H1 (cell line): ENCODE measurements around the gene FRK. TPM values are rescaled to one million over a fixed set of nuclear protein-coding genes. Genes with fewer than 3 reads are reported as not detected.
"Not testable (repeated sequence)": the region's sequence is repeated elsewhere in the genome, so short reads cannot be mapped to it uniquely, and the experiment has no call there.

ENCODE experiments used
- CTCF ChIA-PET: fragments of 300-600 bp; sonication (Branson Sonifier 250); formaldehyde crosslinking; loops from one replicate; lab custom pipeline; 2021; ENCODE audit not compliant: partially characterized antibody; lab: Charles Lee
- POLR2A ChIA-PET: fragments of 300-600 bp; sonication (Branson Sonifier 250); formaldehyde crosslinking; loops from one replicate; lab custom pipeline; 2021; ENCODE audit warnings: inconsistent platforms; ENCODE audit not compliant: partially characterized antibody; lab: Charles Lee
- DNase-seq, 2 experiments: peaks; one replicate each; pipeline versions ENCODE4 v3.0.0 to v3.0.0-alpha.2; 2010 to 2022; ENCODE audit warnings: low spot score in 2 of 2, low read depth in 1 of 2, mixed read lengths in 1 of 2
- FAIRE-seq: peaks from 2 replicates; lab custom pipeline; 2011; peaks lifted over from hg19 to GRCh38; lab: Jason Lieb, UNC
- H2AFZ ChIP-seq: 2 replicates; pipeline ENCODE4 v1.8.1; 2012; ENCODE audit warnings: low read length, inconsistent platforms
- H2AK5ac ChIP-seq: 2 replicates; pipeline ENCODE4 v1.6.1; 2013; ENCODE audit warnings: low read depth, low read length
- H2BK120ac ChIP-seq: replicated peaks from 2 replicates; pipeline ENCODE3; 2013; ENCODE audit warnings: low read depth, low read length, inconsistent platforms
- H2BK12ac ChIP-seq: 2 replicates; pipeline ENCODE4 v1.6.1; 2013; ENCODE audit warnings: low read depth, low read length
- H2BK15ac ChIP-seq: 2 replicates; pipeline ENCODE4 v1.6.1; 2013; ENCODE audit warnings: low read length
- H2BK20ac ChIP-seq: 2 replicates; pipeline ENCODE4 v1.6.1; 2013; ENCODE audit warnings: low read length
- H2BK5ac ChIP-seq: 2 replicates; pipeline ENCODE4 v1.6.1; 2013; ENCODE audit warnings: low read depth, low read length
- H3K14ac ChIP-seq: 2 replicates; pipeline ENCODE4 v1.6.1; 2013; ENCODE audit warnings: inconsistent platforms; ENCODE audit not compliant: insufficient read length
- H3K18ac ChIP-seq: 2 replicates; pipeline ENCODE4 v1.6.1; 2013; ENCODE audit warnings: low read length; ENCODE audit errors: extremely low read depth
- H3K23ac ChIP-seq: 2 replicates; pipeline ENCODE4 v1.6.1; 2013; ENCODE audit warnings: inconsistent platforms; ENCODE audit not compliant: insufficient read length
- H3K23me2 ChIP-seq: 2 replicates; pipeline ENCODE4 v1.6.1; 2013; ENCODE audit warnings: low read depth, low read length
- H3K27ac ChIP-seq: 2 replicates; pipeline ENCODE4 v1.6.1; 2011; ENCODE audit warnings: low read depth, low read length, inconsistent platforms
- H3K27me3 ChIP-seq, 4 experiments: replicated peaks in 1 of 4; 1 replicate in 1 of 4; 2 replicates in 3 of 4; pipeline versions ENCODE4 v1.6.1 to v1.8.1; 2011 to 2013; ENCODE audit warnings: low read length in 3 of 4, mild to moderate bottlenecking in 3 of 4, inconsistent platforms in 2 of 4, mixed read lengths in 2 of 4, moderate library complexity in 1 of 4; ENCODE audit not compliant: control insufficient read depth in 3 of 4, insufficient read depth in 3 of 4; ENCODE audit errors: extremely low read depth in 1 of 4
- H3K36me3 ChIP-seq, 4 experiments: 2 replicates each; pipeline versions ENCODE4 v1.6.1 to v1.8.1; 2011 to 2013; ENCODE audit warnings: mild to moderate bottlenecking in 4 of 4, low read length in 3 of 4, moderate library complexity in 2 of 4, control low read depth in 1 of 4, inconsistent platforms in 1 of 4; ENCODE audit not compliant: insufficient read depth in 4 of 4, control insufficient read depth in 2 of 4
- H3K4ac ChIP-seq: replicated peaks from 2 replicates; pipeline ENCODE3; 2013; ENCODE audit warnings: low read length, low read depth, mixed read lengths, inconsistent platforms; ENCODE audit not compliant: insufficient read length
- H3K4me1 ChIP-seq, 4 experiments: replicated peaks in 1 of 4; 1 replicate in 1 of 4; 2 replicates in 3 of 4; pipeline versions ENCODE4 v1.6.1 to v1.8.1; 2011 to 2013; ENCODE audit warnings: low read length in 3 of 4, inconsistent platforms in 2 of 4, mixed read lengths in 1 of 4; ENCODE audit not compliant: insufficient read depth in 4 of 4, control insufficient read depth in 3 of 4
- H3K4me2 ChIP-seq, 2 experiments: 2 replicates each; pipeline versions ENCODE4 v1.6.1 to v1.8.1; 2011 to 2013; ENCODE audit warnings: low read depth in 2 of 2, low read length in 2 of 2, control low read depth in 1 of 2, inconsistent platforms in 1 of 2, mild to moderate bottlenecking in 1 of 2; ENCODE audit not compliant: insufficient read depth in 1 of 2
- H3K4me3 ChIP-seq, 4 experiments: fragments of 200-600, 300-600 bp in 1 of 4; sonication (generic), shearing (Covaris generic), sonication (Bioruptor Twin) in 1 of 4; 2 replicates each; pipeline versions ENCODE4 v1.5.1 to v1.8.1; 2011 to 2016; ENCODE audit warnings: low read length in 4 of 4, low read depth in 3 of 4, control low read depth in 2 of 4, inconsistent platforms in 2 of 4, mild to moderate bottlenecking in 2 of 4, mixed read lengths in 1 of 4, moderate library complexity in 1 of 4; ENCODE audit not compliant: insufficient read depth in 2 of 4; ENCODE audit errors: extremely low read depth in 1 of 4
- H3K56ac ChIP-seq: replicated peaks from 2 replicates; pipeline ENCODE3; 2013; ENCODE audit warnings: low read depth, mild to moderate bottlenecking, mixed read lengths, low read length, inconsistent platforms; ENCODE audit not compliant: insufficient read length
- H3K79me1 ChIP-seq: 2 replicates; pipeline ENCODE4 v1.6.1; 2013; ENCODE audit warnings: low read depth, low read length, control low read depth
- H3K79me2 ChIP-seq, 2 experiments: 2 replicates each; pipeline versions ENCODE4 v1.6.1 to v1.8.1; 2012 to 2013; ENCODE audit warnings: low read length in 2 of 2, mild to moderate bottlenecking in 2 of 2, inconsistent platforms in 1 of 2; ENCODE audit not compliant: insufficient read depth in 2 of 2, control insufficient read depth in 1 of 2
- H3K9ac ChIP-seq, 4 experiments: replicated peaks in 1 of 4; 1 replicate in 1 of 4; 2 replicates in 3 of 4; pipeline versions ENCODE4 v1.6.1 to v1.8.1; 2011 to 2013; ENCODE audit warnings: low read depth in 3 of 4, low read length in 3 of 4, control low read depth in 2 of 4, mild to moderate bottlenecking in 2 of 4, moderate library complexity in 2 of 4, inconsistent platforms in 1 of 4; ENCODE audit errors: extremely low read depth in 1 of 4
- H3K9me3 ChIP-seq, 2 experiments: 2 replicates each; pipeline versions ENCODE4 v1.6.1 to v1.8.1; 2012 to 2013; ENCODE audit warnings: mild to moderate bottlenecking in 2 of 2, moderate library complexity in 2 of 2, control low read depth in 1 of 2, inconsistent platforms in 1 of 2, low read depth in 1 of 2, low read length in 1 of 2, mixed read lengths in 1 of 2; ENCODE audit not compliant: insufficient read depth in 2 of 2
- H4K20me1 ChIP-seq, 2 experiments: replicated peaks in 1 of 2; 2 replicates each; pipeline versions ENCODE3 to v1.8.1; 2011 to 2013; ENCODE audit warnings: inconsistent platforms in 2 of 2, low read length in 2 of 2, mild to moderate bottlenecking in 1 of 2; ENCODE audit not compliant: insufficient read depth in 2 of 2, control insufficient read depth in 1 of 2
- H4K5ac ChIP-seq: 2 replicates; pipeline ENCODE4 v1.6.1; 2013; ENCODE audit warnings: low read length, low read depth, mixed read lengths, inconsistent platforms; ENCODE audit not compliant: insufficient read length
- H4K8ac ChIP-seq: 2 replicates; pipeline ENCODE4 v1.8.0; 2013; ENCODE audit warnings: mild to moderate bottlenecking, moderate library complexity, low read length, inconsistent platforms; ENCODE audit not compliant: insufficient read depth; ENCODE audit errors: extremely low read depth
- H4K91ac ChIP-seq: replicated peaks from 2 replicates; pipeline ENCODE3; 2013; ENCODE audit warnings: low read length, mixed read lengths, inconsistent platforms; ENCODE audit not compliant: insufficient read length
- CBX8 ChIP-seq: fragments of 300-800, 300-1000 bp; sonication (generic); IDR thresholded peaks from 2 replicates; pipeline ENCODE4 v1.7.1; 2016; ENCODE audit warnings: low read depth, low read length, borderline replicate concordance
- CREB1 ChIP-seq: IDR thresholded peaks from 2 replicates; pipeline ENCODE4 v1.6.1; 2012; ENCODE audit warnings: inconsistent platforms
- JUN ChIP-seq: IDR thresholded peaks from 2 replicates; pipeline ENCODE4 v1.6.1; 2011; ENCODE audit warnings: low read depth, mild to moderate bottlenecking, improper control_type of control experiment, low read length
- SIN3A ChIP-seq, 2 experiments: IDR thresholded peaks in 1 of 2; conservative IDR thresholded peaks in 1 of 2; 2 replicates each; pipeline ENCODE4 v1.6.1; 2011 to 2012; ENCODE audit warnings: low read length in 2 of 2, improper control_type of control experiment in 1 of 2, low read depth in 1 of 2, mild to moderate bottlenecking in 1 of 2
- WGBS, 2 experiments: shearing (Covaris generic) in 1 of 2; methylation state at CpG; one replicate each; pipeline versions ENCODE4 v1.1.6 to v1.1.7; 2013 to 2015; ENCODE audit warnings: low lambda C conversion rate in 2 of 2, mixed read lengths in 2 of 2, inconsistent platforms in 1 of 2, low coverage in 1 of 2, missing lambda C conversion rate in 1 of 2; ENCODE audit not compliant: insufficient replicate concordance in 2 of 2, insufficient coverage in 1 of 2, insufficient read length in 1 of 2; ENCODE audit errors: extremely low coverage in 1 of 2, missing lambda C conversion rate in 1 of 2; 5-methylcytosine and 5-hydroxymethylcytosine counted together
- polyA plus RNA-seq, 7 experiments: library from polyadenylated mRNA; depleted of rRNA in 3 of 7; stranded (reverse) in 5 of 7; unstranded in 2 of 7; fragments of >200 nt in 5 of 7; fragments of 200-250 nt in 2 of 7; gene quantifications; 1 replicate in 5 of 7; 2 replicates in 1 of 7; 4 replicates in 1 of 7; pipeline versions ENCODE4 v1.2.1 to v1.2.3, GENCODE V29; 2011 to 2013; ENCODE audit warnings: missing spikeins in 2 of 7, mixed read lengths in 2 of 7
- total RNA-seq: library from RNA; stranded (reverse); fragmentation: NEBNext Ultra II Directional; extraction: Animal tissue kit (Norgen Biotek cat#: 25700); gene quantifications from 2 replicates; pipeline ENCODE4 v1.2.1, GENCODE V29; 2021

Gene FRK
- total and polyA plus RNA-seq, 2 of the 8 experiments (the other 6 are each of a cell fraction or from before 2014, with no cell fraction given), result 0.11 to 0.24 TPM

DNA sequence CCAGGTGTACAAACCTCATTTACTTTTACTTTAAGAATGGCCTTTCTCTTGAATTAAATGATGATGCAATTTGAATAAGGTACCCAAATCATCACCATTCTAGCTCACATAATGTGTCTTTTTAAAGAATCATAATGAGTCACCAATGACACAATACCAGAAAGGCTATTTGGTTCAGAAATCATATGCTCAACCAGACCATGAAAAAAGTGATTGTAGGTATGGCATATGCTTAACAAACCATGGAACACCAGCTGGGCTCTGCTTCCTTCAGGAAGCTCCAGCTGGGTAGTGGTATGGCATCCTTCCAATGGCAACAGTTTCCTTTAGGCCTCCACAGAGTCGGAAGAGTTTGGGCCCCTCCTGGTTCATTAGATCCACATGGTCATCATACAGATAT is 128.2 kb downstream of the FRK start (continued):
- TF ChIP-seq CBX8 (no peak), CREB1 (no peak), SIN3A (conservative IDR thresholded peaks at IDR 0.05 in 1 of 2, IDR thresholded peaks at IDR 0.05 in 1 of 2; ENCODE audit: low read depth in 1 of 2, low read length in 2 of 2) (no peak), JUN (no peak)

DNA sequence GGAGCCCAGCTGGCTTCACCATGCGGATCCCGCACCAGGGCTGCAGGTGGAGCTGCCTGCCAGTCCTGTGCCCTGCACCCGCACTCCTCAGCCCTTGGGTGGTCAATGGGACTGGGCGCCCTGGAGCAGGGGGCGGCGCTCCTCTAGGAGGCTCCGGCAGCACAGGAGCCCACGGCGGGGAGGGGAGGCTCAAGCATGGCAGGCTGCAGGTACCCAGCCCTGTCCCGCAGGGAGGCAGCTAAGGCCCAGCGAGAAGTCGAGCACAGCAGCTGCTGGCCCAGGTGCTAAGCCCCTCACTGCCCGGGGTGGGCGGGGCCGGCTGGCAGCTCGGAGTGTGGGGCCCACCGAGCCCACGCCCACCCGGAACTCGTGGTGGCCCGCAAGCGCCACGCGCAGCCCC is 132.7 kb downstream of the FRK start:
- POLR2A ChIA-PET, result not testable (repeated sequence)
- WGBS, 2 experiments, result 95% methylated on average over 18 of the region's 24 CpGs; no CpG with 5 or more reads in 1 of the 2 experiments

More for the DNA sequence above, 132.7 kb downstream of the FRK start:
- H3K14ac ChIP-seq, H3K36me3 ChIP-seq, H3K18ac ChIP-seq, H2BK5ac ChIP-seq, H2AFZ ChIP-seq, H2BK15ac ChIP-seq, H3K4me1 ChIP-seq, H3K27ac ChIP-seq, H4K5ac ChIP-seq, H3K4me2 ChIP-seq, H2BK120ac ChIP-seq, H3K9ac ChIP-seq, H3K4ac ChIP-seq, H4K8ac ChIP-seq, H3K56ac ChIP-seq, H2BK20ac ChIP-seq, H3K23me2 ChIP-seq, H3K79me1 ChIP-seq, H3K4me3 ChIP-seq, H3K23ac ChIP-seq, H3K79me2 ChIP-seq, FAIRE-seq, H2AK5ac ChIP-seq, H4K20me1 ChIP-seq, H3K9me3 ChIP-seq, H2BK12ac ChIP-seq, H4K91ac ChIP-seq, H3K27me3 ChIP-seq, DNase-seq: not testable (repeated sequence)
- CTCF ChIA-PET, result interaction anchor here (0.8 kb wide), 1 partner anchor 78 kb away, joined by 3 read pairs; no protein-coding TSS in a partner anchor
